CD4-positive, alpha-beta T cell treated with Interferon alpha-2 for 1 hour (primary cell): ENCODE results near the gene VEGFD.

Experiments used
- DNase-seq, 2 donors: peaks; one replicate each; pipeline ENCODE4 v3.0.0-alpha.2; 2020 to 2022

The VEGFD gene

GRCh38 chrX:15299941-15300851 is 84.0 kb downstream of the VEGFD start:
- DNase-seq = peak in 1 of 2 donors; percentile 5

DNA sequence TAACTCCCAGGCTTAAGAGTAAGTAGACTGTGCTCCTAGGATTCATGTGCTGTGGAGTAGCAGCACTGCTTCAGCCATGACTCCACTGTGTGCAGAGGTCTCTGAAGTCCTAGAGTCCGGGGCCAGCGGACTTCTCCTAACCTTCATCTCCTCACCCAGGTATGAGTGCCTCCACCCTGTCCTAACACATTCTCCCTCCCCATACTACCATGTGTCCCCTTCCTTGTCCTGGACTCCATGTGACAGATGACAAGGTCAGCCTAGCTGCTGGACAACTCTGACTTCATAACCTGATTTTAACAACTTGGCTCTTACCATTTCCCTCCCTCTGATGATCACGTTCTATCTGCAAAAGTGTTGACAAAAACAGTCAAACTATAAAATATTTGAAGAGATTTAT is 85.4 kb downstream of the VEGFD start:
- no peak for DNase-seq

DNA sequence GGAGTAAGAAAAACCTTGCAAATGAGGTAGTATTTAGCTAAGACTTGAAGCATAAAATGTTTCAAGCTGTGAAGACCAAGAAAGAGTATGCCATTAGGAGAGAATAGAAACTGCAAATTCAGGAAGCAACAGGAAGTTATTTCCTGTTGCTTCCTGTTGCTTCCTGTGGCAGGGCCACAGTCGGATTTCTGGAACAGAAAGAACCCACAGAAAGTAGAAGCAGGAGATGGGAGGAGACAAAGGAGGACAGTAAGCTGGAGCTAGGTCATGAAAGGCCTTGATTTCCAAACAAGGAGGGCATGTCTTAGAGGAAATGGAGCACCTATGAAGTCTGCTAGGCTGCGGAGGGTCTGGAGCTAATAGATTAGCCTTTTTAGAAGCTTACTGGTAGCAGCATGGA is 86.0 kb downstream of the VEGFD start:
- no peak for DNase-seq
